GM19025 (cell line): ENCODE data around the gene MAGEA2B.
A peak's percentile ranks its signal among the peaks of the same experiment; 100 is the strongest.
"Not testable (repeated sequence)": the region's sequence is repeated elsewhere in the genome, so short reads cannot be mapped to it uniquely, and the experiment has no call there.

Experiments
- ATAC-seq: cut with Tn5 transposase; IDR thresholded peaks from one replicate; pipeline ENCODE4 v1.9.1; 2021; ENCODE audit warnings: mild to moderate bottlenecking, low read depth, moderate library complexity; ENCODE audit not compliant: unreplicated experiment

The MAGEA2B gene

DNA sequence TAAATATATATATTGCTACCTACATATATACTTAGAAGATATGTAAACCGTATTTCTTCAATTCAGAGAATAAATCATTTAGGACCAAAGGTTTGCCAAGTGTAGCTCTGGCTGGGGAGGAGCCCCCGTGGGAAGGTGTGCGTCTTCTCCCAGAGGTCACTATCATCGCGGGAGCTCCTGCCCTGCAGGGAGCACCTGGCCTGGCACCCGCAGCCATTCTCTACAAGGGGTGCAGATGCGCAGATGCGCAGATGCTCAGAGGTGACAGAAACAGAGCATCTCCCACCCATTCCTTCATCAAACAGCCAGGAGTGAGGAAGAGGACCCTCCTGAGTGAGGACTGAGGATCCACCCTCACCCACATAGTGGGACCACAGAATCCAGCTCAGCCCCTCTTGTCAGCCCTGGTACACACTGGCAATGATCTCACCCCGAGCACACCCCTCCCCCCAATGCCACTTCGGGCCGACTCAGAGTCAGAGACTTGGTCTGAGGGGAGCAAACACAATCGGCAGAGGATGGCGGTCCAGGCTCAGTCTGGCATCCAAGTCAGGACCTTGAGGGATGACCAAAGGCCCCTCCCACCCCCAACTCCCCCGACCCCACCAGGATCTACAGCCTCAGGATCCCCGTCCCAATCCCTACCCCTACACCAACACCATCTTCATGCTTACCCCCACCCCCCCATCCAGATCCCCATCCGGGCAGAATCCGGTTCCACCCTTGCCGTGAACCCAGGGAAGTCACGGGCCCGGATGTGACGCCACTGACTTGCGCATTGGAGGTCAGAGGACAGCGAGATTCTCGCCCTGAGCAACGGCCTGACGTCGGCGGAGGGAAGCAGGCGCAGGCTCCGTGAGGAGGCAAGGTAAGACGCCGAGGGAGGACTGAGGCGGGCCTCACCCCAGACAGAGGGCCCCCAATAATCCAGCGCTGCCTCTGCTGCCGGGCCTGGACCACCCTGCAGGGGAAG is at the start of gene MAGEA2B:
MAGEA2B (plus strand) TSS at position 814 of the 973 bp plus-strand sequence. CDS start 2,479 bp downstream, outside the sequence.
- ATAC-seq, result not testable (repeated sequence)

DNA sequence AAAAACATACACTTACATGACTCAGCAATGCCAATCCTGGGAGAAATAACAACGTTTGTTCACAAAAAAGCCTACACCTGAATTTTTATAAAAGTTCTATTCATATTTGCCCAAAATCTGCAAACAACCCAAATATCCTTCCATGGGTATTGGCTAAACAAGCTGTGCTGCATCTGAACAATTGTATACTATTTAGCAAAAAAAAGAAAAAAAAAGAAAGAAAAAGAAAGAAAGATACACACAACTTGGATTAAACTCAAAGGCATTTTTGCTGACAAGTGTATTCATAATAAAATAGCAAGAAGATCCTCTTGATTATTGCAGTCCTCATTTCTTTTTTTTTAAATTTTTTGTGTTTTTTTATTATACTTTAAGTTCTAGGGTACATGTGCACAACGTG is 40.3 kb upstream of the MAGEA2B start:
- no peak for ATAC-seq

- ATAC-seq, result not testable (repeated sequence)
Observed at GRCh38 chrX:152674652-152675051, 39.8 kb upstream of the MAGEA2B start.

DNA sequence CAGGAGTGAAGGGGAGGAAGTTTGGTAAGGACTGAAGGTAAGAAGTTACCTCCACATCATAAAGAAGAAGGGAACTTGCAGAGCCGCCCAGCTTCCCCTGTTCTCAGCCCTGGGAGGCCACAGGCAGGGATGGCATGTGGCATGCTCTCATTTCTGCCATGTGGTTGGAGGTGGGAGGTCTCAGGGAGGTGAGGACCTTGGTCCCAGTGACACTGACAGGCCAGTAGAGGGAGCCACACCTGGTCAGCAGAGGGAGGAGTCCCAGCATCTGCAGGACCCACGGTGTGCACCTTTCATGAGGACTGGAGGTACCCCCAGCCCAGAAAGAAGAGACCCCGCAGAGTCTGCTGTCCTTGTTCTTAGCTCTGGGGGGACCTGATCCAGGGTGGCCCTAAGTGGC is 33.4 kb upstream of the MAGEA2B start:
- ATAC-seq, result peak; percentile 61

- not testable (repeated sequence) for ATAC-seq
Observed at GRCh38 chrX:152697952-152698931, 16.2 kb upstream of the MAGEA2B start, which contains the start of gene MAGEA3. TSS of gene MAGEA3 (plus strand) at chrX:152698794. CDS start at chrX:152700833, 2,039 bp downstream.

- not testable (repeated sequence) for ATAC-seq
Observed at GRCh38 chrX:152700390-152700789, 14.0 kb upstream of the MAGEA2B start.

- ATAC-seq, result not testable (repeated sequence)
Observed at GRCh38 chrX:152706500-152706899, 7.9 kb upstream of the MAGEA2B start.

- ATAC-seq, result not testable (repeated sequence)
Observed at GRCh38 chrX:152709173-152709572, 5.3 kb upstream of the MAGEA2B start, which contains the start of gene CSAG2. TSS of gene CSAG2 (minus strand) at chrX:152709273. CDS start at chrX:152709112, 161 bp downstream.

DNA sequence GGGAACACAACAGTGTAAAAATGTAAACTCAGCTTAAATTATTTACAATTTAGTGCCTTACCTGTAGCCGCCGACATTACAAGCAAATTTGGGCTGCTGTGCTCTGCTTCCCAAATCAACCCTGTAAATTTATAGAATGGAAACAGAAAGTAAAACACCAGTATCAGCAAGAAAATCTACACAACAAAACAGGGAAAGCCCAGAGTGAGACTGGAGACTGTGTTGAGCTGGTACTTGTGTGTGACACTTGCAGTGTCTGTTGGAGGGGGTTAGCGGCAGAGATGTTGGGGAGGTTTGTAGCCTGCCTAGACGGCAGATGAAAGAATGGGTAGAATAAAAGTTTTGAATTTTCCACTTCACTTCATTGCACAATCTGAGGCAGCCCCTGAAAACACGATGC is 1.2 kb upstream of the MAGEA2B start:
- not testable (repeated sequence) for ATAC-seq

GRCh38 chrX:152725409-152725808 is 11.0 kb downstream of the MAGEA2B start:
- ATAC-seq, result no peak

- ATAC-seq, result no peak
Observed at GRCh38 chrX:152733261-152733975, 19.0 kb downstream of the MAGEA2B start, which contains the start of the genes CSAG1 and MAGEA12. TSS of gene CSAG1 (minus strand) at chrX:152733721. CDS start at chrX:152732460, 1,261 bp downstream. TSS of gene MAGEA12 (plus strand) at chrX:152733757. CDS start at chrX:152736162, 2,405 bp downstream.

- not testable (repeated sequence) for ATAC-seq
Observed at GRCh38 chrX:152734143-152734858, 19.9 kb downstream of the MAGEA2B start.

DNA sequence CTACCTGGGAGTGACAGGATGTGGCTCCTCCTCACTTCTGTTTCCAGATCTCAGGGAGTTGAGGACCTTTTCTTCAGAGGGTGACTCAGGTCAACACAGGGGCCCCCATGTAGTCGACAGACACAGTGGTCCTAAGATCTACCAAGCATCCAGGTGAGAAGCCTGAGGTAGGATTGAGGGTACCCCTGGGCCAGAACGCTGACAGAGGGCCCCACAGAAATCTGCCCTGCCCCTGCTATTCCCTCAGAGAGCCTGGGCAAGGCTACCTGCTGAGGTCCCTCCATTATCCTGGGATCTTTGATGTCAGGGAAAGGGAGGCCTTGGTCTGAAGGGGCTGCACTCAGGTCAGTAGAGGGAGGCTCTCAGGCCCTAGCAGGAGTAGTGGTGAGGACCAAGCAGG is 20.7 kb downstream of the MAGEA2B start:
- ATAC-seq, result no peak

DNA sequence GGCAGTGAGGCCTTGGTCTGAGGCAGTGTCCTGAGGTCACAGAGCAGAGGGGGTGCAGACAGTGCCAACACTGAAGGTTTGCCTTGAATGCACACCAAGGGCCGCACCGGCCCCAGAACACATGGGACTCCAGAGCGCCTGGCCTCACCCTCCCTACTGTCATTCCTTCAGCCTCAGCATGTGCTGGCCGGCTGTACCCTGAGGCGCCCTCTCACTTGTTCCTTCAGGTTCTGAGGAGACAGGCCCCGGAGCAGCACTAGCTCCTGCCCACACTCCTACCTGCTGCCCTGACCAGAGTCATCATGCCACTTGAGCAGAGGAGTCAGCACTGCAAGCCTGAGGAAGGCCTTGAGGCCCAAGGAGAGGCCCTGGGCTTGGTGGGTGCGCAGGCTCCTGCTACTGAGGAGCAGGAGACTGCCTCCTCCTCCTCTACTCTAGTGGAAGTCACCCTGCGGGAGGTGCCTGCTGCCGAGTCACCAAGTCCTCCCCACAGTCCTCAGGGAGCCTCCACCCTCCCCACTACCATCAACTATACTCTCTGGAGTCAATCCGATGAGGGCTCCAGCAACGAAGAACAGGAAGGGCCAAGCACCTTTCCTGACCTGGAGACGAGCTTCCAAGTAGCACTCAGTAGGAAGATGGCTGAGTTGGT is 21.6 kb downstream of the MAGEA2B start:
- no peak for ATAC-seq

DNA sequence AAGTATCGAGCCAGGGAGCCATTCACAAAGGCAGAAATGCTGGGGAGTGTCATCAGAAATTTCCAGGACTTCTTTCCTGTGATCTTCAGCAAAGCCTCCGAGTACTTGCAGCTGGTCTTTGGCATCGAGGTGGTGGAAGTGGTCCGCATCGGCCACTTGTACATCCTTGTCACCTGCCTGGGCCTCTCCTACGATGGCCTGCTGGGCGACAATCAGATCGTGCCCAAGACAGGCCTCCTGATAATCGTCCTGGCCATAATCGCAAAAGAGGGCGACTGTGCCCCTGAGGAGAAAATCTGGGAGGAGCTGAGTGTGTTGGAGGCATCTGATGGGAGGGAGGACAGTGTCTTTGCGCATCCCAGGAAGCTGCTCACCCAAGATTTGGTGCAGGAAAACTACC is 22.1 kb downstream of the MAGEA2B start:
- ATAC-seq, result not testable (repeated sequence)

DNA sequence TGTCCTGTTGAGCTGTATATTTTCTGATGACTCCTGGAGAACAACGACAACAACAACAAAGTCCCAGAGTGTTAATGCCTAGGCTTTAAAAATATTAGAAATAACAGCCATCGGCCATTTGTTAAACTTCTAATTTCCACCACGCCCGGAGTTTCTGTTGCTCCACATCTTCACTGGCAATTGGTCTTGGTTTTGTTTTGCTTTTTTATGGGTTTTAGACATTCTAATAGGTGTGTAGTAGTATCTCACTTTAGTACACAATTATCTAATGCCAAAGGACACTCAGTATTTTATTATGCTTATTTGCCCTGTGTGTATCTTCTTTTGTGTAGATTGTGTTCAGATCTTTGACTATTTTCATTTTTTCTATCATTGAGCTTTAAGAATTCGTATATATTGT is 24.1 kb downstream of the MAGEA2B start:
- ATAC-seq, result no peak

DNA sequence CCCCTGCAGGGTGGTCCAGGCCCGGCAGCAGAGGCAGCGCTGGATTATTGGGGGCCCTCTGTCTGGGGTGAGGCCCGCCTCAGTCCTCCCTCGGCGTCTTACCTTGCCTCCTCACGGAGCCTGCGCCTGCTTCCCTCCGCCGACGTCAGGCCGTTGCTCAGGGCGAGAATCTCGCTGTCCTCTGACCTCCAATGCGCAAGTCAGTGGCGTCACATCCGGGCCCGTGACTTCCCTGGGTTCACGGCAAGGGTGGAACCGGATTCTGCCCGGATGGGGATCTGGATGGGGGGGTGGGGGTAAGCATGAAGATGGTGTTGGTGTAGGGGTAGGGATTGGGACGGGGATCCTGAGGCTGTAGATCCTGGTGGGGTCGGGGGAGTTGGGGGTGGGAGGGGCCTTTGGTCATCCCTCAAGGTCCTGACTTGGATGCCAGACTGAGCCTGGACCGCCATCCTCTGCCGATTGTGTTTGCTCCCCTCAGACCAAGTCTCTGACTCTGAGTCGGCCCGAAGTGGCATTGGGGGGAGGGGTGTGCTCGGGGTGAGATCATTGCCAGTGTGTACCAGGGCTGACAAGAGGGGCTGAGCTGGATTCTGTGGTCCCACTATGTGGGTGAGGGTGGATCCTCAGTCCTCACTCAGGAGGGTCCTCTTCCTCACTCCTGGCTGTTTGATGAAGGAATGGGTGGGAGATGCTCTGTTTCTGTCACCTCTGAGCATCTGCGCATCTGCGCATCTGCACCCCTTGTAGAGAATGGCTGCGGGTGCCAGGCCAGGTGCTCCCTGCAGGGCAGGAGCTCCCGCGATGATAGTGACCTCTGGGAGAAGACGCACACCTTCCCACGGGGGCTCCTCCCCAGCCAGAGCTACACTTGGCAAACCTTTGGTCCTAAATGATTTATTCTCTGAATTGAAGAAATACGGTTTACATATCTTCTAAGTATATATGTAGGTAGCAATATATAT is 39.5 kb downstream of the MAGEA2B start, which contains the start of gene MAGEA2:
MAGEA2 (minus strand) TSS at position 157 of the 965 bp plus-strand sequence. CDS start 2,479 bp downstream, outside the sequence.
- not testable (repeated sequence) for ATAC-seq
